NCI-H2171 treated with DMSO at 0.1 percent for 48 hours (cell line): Measurements from ENCODE around the gene SSC5D.
A peak's percentile ranks its signal among the peaks of the same experiment; 100 is the strongest.
"Not testable (repeated sequence)": the region's sequence is repeated elsewhere in the genome, so short reads cannot be mapped to it uniquely, and the experiment has no call there.

Source experiments
- DNase-seq: peaks from one replicate; lab custom pipeline; 2025; lab: John Stamatoyannopoulos, UW

The SSC5D gene

DNA sequence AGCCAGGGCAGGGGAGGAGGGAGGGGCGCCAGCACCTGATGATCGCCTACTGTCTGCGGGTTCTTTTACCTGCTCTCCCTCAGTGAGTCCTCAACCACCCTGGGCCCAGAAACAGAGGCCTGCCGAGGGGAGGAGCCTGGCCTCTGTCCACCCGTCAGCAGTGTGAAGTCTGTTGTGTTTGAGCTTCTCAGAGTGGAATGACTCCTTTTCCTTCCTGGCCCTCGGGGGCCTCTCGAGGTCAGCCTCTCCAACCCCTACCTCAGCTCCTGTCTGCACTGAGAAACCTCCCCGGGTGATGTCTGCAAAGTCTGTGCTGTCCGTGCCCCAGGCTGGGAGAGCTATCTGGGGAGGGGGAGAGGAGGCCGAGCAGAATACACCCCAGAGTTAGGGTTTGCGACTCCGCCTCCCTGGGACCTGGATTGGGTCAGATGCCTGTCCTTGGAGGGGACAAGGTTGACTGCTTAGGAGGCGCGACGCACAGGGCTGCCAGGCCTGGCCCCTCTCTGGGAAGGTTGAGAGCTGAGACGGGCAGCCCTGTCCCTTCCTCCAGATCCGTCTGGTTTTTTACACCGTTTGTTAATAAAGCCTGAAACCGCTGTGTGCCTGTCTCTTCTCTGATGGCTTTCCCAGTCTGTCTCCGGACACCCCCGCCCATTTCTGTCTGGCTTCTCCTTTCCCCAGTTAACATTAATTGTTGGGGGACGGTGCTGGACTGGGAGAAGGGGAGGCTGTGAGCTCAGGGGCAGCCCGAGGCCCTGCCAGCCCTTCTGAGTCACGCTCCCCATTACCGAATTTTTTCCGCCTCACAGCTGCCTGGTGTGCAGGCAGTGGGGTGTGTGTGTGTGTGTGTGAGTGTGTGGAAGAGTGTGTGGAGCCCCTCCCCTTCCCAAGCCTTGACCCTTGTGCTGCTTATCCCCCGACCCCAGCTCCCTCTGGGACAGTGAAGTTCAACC, 989 bp upstream of the SSC5D start:
- peak; percentile 59 for DNase-seq

DNA sequence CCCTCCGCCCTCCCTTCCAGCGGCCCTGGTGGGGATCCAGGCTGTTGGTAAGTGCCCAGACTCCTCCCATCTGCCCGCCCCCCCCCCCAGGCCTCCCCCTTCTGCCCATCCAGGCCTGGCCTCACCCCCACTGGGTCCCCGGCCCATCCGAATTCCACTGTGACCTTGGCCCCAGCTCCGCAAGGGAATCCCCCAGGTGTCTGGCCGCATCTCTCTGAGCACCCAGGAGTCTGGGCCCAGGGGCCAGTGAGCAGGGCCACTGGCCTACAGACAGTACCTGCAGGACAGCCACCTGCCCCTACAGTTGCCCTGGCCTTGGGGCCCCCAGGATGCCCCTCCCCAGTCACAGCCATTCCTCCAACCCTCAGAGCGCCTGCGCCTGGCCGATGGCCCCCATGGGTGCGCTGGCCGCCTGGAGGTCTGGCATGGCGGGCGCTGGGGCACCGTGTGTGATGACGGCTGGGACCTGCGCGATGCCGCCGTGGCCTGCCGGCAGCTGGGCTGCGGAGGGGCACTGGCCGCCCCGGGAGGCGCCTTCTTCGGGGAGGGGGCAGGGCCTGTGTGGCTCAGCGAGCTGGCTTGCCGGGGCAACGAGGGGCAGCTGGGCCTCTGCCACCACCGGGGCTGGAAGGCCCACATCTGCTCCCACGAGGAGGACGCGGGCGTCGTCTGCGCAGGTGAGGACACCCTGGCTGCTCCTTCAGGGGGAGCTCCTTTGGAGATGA, 912 bp downstream of the SSC5D start:
- DNase-seq: peak; percentile 6

DNA sequence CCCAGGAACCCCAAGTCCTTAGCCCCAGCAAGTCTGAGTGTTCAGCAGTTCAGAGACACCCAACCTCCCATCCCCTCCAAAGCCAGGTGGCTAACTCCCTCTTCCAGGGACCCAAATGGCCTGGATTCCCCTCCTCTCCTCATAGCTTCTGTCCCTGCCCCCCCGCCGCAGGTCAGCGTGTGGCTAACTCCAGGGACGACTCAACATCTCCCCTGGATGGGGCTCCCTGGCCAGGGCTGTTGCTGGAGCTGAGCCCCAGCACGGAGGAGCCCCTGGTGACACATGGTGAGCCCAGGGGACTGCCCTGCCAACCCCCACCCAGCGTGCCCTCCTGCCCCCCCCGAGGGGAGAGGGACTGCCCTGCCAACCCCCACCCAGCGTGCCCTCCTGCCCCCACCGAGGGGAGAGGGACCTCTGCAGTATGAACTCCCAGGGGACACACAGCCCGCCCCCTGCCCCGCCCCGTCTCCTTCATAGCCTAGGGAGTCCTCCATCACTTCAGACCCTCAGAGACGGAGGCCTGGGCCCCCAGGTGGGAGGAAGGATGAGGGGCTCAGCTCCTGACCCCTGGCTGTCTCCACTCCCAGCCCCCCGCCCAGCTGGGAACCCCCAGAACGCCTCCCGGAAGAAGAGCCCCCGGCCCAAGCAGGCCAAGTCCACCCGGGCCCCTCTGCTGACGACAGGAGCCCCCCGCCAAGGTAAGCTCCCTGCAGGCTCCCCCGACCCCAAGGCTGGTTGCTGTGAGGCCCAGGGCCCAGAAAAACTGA, 1.7 kb downstream of the SSC5D start:
- DNase-seq: no peak

DNA sequence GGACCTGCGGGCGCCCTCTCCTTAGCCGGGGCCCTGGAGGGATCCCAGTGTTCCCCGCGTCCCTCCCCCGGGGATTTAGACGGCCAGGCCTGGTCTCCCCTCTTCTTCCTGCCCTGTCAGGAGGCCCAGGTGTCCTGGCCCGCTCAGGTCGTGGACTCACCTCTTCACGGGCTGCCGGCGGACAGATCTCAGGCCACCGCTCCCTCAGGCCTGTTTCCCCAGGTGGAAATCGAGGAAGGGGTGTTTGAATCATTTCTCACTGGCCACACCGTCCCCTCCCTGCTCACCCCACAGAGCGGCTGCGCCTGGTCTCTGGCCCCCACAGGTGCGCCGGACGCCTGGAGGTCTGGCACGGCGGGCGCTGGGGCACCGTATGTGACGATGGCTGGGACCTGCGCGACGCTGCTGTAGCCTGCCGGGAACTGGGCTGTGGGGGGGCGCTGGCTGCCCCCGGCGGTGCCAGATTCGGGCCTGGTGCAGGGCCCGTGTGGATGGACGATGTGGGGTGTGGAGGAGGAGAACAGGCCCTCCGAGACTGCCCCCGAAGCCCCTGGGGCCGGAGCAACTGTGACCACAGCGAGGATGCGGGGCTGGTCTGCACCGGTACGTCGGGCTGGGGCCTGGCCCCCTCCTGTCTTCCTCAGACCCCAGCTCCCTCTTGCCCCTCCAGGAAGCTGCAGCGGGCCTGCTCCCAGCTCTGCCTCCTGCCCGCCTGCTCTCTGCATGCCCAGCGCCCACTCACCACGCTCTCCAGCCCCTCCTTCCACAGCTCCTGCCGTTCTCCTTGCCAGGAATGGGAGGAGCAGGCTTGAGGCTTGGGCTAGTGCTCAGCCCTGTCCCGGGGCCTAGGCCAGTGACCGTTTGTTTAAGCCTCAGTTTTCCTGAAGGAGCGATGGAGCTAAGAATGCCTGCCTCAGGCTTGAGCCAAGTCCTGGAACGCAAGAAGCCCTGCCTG, 2.5 kb downstream of the SSC5D start:
- DNase-seq: no peak

DNA sequence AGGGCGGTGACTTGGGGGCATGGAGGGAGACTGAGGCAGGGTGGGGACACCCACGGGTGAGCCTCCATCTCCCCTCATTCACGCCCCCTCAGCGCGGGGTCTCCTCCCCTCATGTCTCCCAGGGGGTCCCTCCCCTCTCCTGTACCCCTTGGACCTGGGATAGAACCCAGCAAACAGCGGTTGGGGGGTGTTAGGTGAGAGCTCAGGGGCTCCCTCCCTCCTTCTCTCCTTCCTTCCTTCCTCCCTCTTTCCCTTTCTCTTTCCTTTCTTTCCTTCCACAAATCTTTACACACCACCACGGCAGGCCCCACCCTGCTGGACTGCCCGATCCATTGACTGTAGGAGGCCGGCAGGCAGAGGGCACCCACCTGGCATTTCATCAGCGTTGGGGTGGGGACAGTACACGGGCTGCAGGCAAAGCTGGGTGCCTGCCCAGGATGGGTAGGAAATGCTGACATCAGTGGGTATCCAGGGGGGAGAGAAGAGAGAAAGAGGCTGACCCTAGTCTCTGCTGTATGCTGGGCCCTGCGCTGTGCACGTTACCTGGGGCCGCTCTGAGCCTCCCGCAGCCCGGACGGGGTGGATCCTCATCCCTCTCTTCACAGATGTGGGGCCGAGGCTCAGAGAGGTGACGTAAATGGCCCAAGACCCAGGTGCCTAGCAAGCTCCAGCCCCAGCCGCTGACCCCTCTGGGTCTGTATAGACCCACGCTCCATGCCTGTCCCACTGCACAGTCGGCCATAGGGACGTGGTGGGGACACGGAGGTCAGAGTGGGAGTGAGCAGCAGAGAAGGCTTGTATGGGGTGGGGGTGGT, 3.5 kb downstream of the SSC5D start:
- no peak for DNase-seq

DNA sequence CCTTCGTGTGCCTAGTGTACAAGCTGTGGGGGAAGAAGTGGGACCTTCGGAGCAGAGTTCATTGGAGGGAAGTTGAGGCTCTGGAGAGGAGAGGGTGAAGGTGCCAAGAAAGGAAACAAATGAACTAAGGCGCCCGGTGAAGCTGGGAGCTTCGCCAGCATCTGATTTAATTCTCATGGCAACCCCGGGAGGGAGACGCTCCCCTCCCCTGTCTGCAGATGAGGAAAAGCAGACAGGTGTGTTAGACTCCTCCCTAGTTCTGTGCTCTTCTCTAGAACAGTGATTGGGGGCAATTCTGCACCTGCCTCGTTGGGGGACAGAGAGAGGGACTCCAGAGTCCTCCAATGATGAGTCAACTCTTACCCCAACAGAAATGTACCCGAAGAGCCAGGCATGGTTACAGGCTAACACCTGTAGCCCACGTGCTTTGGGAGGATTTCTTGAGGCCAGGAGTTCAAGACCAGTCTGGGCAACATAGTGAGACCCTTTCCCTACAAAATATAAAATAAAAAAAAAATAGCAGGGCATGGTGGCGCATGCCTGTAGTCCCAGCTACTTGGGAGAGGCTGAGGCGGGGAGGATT, 4.2 kb downstream of the SSC5D start:
- peak; percentile 60 for DNase-seq

DNA sequence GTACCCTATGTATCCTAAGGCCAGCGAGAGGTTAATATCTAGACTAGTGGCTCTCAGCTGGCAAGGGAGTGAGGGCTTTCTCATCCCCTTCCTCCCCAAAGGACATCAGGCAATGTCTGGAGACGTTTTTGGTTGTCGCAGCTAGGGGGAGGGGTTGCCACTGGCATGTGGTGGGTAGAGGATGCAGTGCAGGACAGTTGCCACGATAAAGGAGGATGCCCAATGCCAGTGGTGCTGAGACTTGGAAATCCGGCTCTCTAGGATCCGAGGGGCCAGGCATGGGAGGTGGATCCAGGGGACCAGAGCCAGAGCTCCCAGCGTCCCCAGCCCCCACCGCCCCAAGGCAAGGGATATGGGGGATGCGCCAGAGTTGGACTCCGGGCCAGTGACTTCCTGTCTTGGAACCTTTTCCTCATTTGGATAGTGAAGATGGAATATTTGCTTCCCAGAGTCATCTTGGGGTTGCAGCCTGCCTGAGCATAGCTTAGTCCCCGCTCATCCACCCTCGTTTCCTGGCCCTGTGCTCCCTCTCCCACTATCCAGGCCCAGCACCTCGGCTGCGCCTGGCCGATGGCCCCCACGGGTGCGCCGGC, 4.9 kb downstream of the SSC5D start:
- DNase-seq: no peak

DNA sequence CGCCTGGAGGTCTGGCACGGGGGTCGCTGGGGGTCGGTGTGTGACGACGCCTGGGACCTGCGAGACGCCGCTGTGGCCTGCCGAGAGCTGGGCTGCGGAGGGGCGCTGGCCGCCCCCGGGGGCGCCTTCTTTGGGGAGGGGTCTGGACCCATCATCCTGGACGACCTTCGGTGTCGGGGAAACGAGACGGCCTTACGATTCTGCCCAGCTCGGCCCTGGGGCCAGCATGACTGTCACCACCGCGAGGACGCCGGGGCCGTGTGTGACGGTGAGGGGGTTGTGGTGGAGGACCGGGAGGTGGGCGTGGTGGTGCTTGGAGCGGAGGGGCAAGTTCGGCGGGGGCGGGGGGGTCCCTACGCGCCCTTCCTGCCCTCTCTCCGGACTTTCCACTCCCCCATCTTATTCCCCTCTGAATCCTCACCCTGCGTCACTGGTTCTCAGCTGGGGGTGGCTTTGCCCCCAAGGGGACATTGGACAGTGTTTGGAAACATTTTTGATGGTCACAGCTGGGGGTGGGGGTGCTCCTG, 5.5 kb downstream of the SSC5D start:
- DNase-seq: no peak

DNA sequence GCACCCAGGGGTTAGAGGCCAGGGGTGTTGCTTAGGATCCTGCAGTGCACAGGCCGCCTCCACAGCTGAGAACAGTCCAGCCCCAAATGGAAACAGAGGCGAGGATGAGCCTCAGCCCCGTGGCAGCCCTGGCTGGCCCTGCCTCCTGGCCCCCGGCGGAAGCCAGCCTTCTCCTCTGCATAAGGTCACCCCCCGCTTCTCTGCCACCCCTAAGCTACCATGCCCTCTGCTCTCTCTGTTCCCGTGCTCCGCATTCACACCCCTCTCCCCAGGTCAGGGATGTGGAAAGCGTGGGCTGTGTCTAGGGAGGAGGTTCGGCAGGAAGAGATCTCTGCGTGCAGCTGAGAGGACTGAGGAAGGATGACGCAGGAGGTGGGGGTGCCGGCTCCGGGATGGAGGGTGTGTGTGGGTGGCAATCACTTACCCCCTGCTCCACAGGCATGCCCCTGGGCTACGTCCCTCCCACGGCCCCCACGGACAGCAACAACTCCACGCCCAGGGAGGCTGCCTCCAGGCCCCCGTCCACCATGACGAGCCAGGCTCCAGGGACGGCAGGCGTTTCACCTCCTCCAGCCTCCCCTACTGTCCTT, 6.0 kb downstream of the SSC5D start:
- DNase-seq: no peak

DNA sequence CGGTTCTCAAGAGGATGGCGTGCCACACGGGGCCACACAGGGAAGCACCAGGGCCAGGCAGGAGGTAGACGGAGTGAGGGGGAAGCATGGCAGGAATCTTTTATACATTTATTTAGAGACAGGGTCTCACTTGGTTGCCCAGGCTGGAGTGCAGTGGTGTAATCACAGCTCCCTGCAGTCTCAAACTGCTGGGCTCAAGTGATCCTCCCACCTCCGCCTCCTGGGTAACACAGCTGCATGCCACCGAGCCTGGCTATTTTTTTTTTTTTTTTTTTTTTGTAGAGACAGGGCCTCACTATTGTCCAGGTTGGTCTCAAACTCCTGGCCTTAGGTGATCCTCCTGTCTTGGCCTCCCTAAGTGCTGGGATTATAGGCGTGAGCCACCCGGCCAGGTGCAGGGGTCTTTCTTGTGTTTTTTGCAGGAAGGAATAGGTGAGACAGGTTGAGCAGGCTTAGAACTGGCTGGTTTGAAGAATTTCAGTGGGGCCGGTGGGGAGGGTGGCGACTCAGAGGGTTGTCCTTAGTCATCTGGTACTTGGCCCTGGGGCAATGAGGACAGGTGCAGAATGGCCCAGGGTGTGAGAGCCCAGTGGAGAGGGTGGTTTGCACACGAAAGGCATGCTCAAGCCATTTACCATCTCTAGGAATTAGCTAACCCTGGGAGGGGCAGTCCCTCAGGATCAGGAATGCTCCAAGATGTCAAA, 7.6 kb downstream of the SSC5D start:
- DNase-seq: no peak

DNA sequence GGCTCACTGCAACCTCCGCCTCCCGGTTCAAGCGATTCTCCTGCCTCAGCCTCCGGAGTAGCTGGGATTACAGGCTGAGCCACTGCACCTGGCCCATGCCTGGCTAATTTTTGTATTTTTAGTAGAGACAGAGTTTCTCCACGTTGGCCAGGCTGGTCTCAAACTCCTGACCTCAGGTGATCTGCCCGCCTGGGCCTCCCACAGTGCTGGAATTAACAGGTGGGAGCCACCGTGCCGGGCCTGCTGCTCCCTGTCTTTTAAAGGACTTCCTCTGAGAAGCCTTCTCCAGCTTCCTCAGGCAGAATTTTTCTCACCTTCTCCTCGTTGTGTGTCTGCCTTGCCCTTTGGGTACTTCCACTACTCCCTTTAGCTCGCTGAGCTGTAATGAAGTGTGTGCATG, 8.6 kb downstream of the SSC5D start:
- DNase-seq: not testable (repeated sequence)

DNA sequence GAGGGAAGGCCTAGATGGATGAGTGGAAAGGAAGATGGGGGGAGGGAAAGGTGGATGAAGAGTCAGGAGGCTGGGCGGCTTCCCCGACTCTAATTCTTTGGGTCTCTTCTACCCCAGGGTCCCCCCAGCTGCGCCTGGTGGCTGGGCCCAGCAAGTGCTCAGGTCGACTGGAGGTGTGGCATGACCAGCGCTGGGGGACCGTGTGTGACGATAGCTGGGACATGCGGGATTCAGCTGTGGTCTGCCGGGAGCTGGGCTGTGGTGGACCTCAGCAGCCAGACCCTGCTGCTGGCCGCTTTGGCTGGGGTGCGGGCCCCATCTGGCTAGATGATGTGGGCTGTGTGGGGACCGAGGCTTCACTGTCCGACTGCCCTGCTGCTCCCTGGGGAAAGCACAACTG, 9.5 kb downstream of the SSC5D start:
- DNase-seq: no peak

DNA sequence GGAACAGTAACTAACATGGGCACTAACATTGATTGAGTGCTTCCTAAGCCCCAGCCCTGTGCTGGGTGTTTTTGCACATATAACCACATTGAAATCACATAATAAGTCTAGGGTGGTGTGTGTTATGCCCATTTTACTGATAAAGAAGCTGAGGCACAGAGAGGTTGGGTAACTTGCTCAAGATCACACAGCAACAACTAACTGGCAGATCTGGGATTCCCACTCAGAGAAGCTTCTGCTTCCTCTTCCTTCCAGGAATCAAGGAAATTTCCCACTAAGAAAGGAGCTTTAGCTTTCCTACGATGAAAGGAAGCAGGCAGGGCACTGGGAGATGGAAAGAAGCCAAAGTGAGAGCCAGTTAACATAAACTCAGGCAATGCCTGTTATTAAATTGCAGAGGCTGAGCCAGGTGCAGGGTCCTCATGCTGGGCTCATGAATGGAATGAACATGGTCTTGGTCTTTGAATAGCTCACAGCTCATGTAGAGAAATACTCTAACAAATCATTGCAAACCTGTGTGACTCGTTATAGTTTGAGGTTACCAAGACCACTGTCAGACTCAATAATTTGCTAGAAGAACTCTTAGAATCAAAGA, 10.1 kb downstream of the SSC5D start:
- DNase-seq: no peak

DNA sequence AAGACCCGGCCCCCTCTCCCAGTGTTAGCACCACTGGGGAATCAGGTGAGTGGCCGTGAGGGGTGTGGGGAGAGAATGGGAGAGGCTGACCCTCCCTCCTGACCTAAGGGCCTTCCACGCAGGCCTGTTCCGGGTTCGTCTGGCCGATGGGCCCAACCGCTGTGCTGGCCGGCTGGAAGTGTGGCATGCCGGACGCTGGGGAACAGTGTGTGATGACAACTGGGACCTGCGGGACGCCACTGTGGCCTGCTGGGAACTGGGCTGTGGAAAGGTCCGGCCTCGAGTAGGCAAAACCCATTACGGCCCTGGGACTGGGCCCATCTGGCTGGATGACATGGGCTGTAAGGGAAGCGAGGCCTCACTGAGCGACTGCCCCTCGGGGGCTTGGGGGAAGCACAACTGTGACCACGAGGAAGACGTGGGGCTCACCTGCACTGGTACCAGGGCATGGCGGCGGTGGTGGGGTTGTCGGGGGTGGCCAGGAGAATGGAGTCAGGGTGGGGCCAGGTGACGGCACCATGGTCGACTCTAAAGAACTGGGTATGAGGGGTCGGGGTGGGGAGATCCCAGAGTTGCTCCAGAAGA, 12.2 kb downstream of the SSC5D start:
- no peak for DNase-seq

DNA sequence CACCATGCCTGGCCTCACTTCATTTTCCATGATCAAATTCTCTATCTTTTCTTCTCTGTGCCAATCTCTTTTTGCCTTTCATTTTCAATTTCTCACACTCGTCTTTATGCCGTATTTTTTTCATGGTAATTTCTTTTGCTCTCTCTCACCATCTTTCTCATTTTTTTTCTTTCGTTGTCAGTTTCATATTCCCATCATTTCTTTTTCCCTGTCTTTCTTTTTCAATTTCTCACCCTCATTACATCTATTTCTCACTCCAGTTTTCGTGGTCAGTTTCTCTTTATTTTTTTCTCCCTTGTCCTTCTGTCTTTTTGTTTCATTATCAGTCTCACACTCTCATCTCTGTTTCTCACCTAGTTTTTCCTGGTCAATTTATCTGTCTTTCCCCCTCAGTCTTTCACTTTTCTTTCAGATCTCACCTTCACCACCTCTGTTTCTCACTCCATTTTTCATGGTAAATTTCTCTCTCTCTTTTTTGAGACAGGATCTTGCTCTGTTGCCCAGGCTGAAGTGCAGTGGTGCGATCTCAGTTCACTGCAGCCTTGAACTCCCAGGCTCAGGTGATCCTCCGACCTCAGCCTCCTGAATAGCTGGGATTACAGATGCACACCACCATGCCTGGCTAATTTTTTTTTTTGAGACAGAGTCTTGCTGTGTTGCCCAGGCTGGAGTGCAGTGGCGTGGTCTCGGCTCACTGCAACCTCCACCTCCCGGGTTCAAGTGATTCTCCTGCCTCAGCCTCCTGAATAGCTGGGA, 14.1 kb downstream of the SSC5D start:
- no peak for DNase-seq

DNA sequence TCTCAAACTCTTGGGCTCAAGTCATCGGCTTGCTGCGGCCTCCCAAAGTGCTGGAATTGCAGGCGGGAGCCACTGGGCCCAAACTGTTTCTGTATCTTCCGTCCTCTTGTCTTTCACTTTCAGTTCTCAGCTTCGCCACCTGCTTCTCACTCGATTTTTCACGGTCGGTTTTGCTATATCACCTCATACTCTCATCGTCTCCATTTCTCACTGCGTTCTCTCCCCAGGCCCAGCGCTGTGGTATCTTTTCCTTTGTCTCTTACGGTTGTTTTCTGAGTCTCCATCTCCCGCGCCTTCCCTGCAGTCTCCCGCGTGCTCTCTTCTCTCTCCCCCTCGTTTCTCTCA, 14.9 kb downstream of the SSC5D start:
- DNase-seq: no peak
